Subcutaneous adipose tissue (tissue), 4 donors: Measurements from ENCODE around the gene C1orf116. TPM values are rescaled to one million over a fixed set of nuclear protein-coding genes. Genes with fewer than 3 reads are reported as not detected.

Experiments used
- CTCF ChIP-seq: fragments of 450-650 bp; IDR thresholded peaks from one replicate; pipeline ENCODE4 v1.5.1; 2016; ENCODE audit warnings: low read depth, mild to moderate bottlenecking, control low read depth, antibody characterized with exemption, moderate library complexity
- total RNA-seq, 4 donors: library from RNA; depleted of rRNA; stranded (reverse); fragments of >200 nt; gene quantifications; one replicate each; pipeline ENCODE4 v1.1.0, GENCODE V29; 2016

Gene C1orf116
- total RNA-seq, 4 donors from 2014 or later, result under 0.01 to 0.17 TPM; not detected in 2

- no peak for TF ChIP-seq CTCF
Observed at GRCh38 chr1:206985162-206985749, 47.3 kb downstream of the C1orf116 start.

GRCh38 chr1:206982216-206982615 lies 50.3 kb downstream of the C1orf116 start:
- no peak for TF ChIP-seq CTCF

DNA sequence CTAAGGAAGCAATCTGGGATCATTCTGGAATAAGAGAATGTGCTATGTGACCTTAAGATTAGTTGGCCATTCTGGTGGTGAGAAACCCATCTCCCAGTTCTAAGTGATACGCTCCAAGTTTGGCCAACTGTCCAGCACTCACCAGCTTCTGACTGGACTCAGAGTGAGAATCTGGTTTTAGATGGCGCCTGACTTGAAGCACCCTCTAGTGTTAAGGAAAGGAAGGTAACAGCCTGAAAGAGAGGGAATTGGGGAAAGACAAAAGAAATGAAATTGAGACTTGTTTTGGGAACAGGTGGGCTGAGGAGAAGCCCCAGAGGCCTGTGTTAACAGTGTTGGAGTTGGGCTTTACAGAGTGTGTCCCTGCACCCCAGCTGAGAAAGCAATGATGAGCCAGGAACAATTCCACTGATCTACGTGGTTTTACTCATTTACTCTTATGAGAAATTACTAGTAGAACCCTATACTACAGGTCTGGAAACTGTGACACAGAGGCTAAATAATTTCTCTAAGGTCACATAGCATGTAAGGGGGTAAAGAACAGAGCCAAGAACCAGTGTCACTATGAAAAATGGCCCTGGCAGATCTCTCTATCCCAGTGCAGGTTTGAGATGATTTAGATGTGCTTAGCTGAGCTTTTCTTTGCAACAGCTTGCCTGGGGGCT lies 53.0 kb downstream of the C1orf116 start:
- TF ChIP-seq CTCF, result no peak

DNA sequence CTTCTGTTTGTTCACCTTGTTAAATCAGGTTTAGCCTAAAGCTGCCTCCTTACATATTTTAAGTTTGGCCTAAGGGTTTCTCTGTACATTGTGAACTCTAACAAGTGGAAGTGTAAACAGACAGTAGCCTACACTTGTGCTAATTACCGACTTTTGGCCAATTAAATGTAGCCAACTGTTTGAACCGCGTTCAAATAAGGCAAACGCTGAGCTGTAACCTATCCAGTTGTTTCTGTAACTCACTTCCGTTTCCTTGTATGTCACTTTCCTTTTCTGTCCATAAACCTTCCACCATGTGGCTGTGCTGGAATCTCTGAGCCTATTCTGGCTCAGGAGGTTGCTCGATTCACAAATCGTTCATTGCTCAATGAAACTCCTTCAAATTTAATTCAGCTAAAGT lies 54.3 kb downstream of the C1orf116 start:
- no peak for TF ChIP-seq CTCF

GRCh38 chr1:206975306-206975705 lies 57.2 kb downstream of the C1orf116 start:
- no peak for TF ChIP-seq CTCF

DNA sequence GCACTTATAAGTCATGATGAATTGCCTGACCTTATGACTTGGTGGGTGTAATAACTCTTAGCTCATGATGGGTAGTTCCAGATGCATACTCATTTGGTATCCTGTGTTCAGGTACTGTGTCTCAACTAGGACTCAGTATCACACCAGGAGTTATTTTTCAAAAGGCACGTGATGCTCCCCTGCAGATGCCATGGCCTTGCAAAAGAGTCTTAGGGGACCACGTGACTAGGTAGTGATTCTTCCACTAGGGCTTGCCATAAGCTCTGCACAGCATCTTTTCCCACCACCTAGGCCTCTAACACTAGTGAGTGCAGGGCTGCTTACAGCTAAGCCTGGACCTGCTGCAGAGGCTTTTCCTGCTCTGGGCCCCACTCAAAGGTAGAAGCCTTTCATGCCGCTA lies 58.4 kb downstream of the C1orf116 start:
- TF ChIP-seq CTCF, result no peak

DNA sequence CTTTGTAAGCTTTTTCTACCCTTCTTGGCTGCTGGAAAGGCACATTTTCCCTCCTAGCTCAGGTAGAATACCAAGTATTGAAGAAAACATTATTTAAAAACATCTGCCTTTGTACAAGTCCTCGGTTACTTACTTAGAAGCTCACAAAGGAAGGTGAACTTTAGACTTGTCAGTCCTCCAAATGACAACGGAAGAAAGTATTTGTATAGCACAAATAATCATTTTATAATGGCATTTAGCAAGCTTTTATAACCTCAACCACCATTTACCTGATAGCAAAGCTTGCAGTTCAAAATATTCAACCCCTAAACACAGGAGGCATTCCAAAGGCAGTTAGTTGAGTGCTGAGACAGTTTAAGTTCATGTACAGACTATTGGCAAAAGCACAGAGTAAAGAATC lies 59.8 kb downstream of the C1orf116 start:
- TF ChIP-seq CTCF, result no peak
